Measurements from ENCODE around the gene VENTX. TPM values are rescaled to one million over a fixed set of nuclear protein-coding genes. Genes with fewer than 3 reads are reported as not detected.

Gene VENTX
- polyA plus RNA-seq, 1 donor (not counting 4 experiments of a cell fraction or from before 2014, with no cell fraction given), result not detected

GRCh38 chr10:133258818-133259601 is 21.4 kb downstream of the VENTX start:
- Histone ChIP-seq H3K9ac (ENCODE audit: control insufficient read depth, extremely low read depth, insufficient read depth, low read length) (peak overlapping the region; percentile 68), H3K79me2 (ENCODE audit: control insufficient read depth, insufficient read depth, low read length) (no peaks in the 10 kb centered on the region), H3K4me1 (ENCODE audit: control insufficient read depth, extremely low read depth, insufficient read depth, low read length) (peaks cover 52% of the 10 kb centered on the region), H3K9me3 (ENCODE audit: control insufficient read depth, low read depth, low read length) (no peaks in the 10 kb centered on the region), H3K9me1 (ENCODE audit: control insufficient read depth, extremely low read depth, insufficient read depth, low read length) (no peaks in the 10 kb centered on the region), H3K4me3 (ENCODE audit: control insufficient read depth in 2 of 3, extremely low read depth in 1 of 3, insufficient read depth in 2 of 3, low read depth in 1 of 3, low read length in 3 of 3) (no peak overlapping the region), H3K36me3 (ENCODE audit: control insufficient read depth in 2 of 2, extremely low read depth in 1 of 2, insufficient read depth in 2 of 2, low read length in 2 of 2) (peaks cover 2 to 15% of the 10 kb centered on the region in 2 experiments), H2AFZ (ENCODE audit: control insufficient read depth, low read length) (no peak overlapping the region), H3K27me3 (ENCODE audit: control insufficient read depth, extremely low read depth, insufficient read depth, low read length) (no peaks in the 10 kb centered on the region), H3K27ac (ENCODE audit: control insufficient read depth, insufficient read depth, low read length) (peak overlapping the region; percentile 71), H4K20me1 (ENCODE audit: control insufficient read depth, extremely low read depth, insufficient read depth, low read length) (peaks cover 4% of the 10 kb centered on the region), H3K4me2 (ENCODE audit: control insufficient read depth, extremely low read depth, insufficient read depth, low read depth, low read length) (peak overlapping the region; percentile 70)
- dilution Hi-C loops (cut with MboI; ENCODE audit: extremely low pct_ligation_motif_present, low sequenced_read_pairs), result no loop called here
- DNase-seq (ENCODE audit: low read depth, low spot score) (peak; percentile 97), FAIRE-seq (peak; percentile 100)
- TF ChIP-seq EZH2 (IDR thresholded peaks at IDR 0.05; ENCODE audit: low read length) (no peak), CTCF (optimal IDR thresholded peaks at IDR 0.05 in 1 of 3, IDR thresholded peaks at IDR 0.05 in 1 of 3, conservative IDR thresholded peaks at IDR 0.05 in 1 of 3; ENCODE audit: extremely low read depth in 1 of 3, insufficient read depth in 2 of 3, low read length in 3 of 3) (no peak)

GRCh38 chr10:133259602-133259989 is 21.9 kb downstream of the VENTX start:
- DNase-seq (ENCODE audit: low read depth, low spot score) (no peak), FAIRE-seq (no peak)
- peaks cover 57% of the 10 kb centered on the region for H3K4me1 ChIP-seq (ENCODE audit: control insufficient read depth, extremely low read depth, insufficient read depth, low read length)
- peak overlapping the region; percentile 68 for H3K9ac ChIP-seq (ENCODE audit: control insufficient read depth, extremely low read depth, insufficient read depth, low read length)
- no peaks in the 10 kb centered on the region for H3K79me2 ChIP-seq (ENCODE audit: control insufficient read depth, insufficient read depth, low read length)
- H3K36me3 ChIP-seq (ENCODE audit: control insufficient read depth in 2 of 2, extremely low read depth in 1 of 2, insufficient read depth in 2 of 2, low read length in 2 of 2), result peaks cover 7 to 20% of the 10 kb centered on the region in 2 experiments
- no peaks in the 10 kb centered on the region for H3K9me3 ChIP-seq (ENCODE audit: control insufficient read depth, low read depth, low read length)
- H4K20me1 ChIP-seq (ENCODE audit: control insufficient read depth, extremely low read depth, insufficient read depth, low read length), result peaks cover 4% of the 10 kb centered on the region
- H3K9me1 ChIP-seq (ENCODE audit: control insufficient read depth, extremely low read depth, insufficient read depth, low read length), result no peaks in the 10 kb centered on the region
- dilution Hi-C loops (cut with MboI; ENCODE audit: extremely low pct_ligation_motif_present, low sequenced_read_pairs), result no loop called here
- H3K4me3 ChIP-seq (ENCODE audit: control insufficient read depth in 2 of 3, extremely low read depth in 1 of 3, insufficient read depth in 2 of 3, low read depth in 1 of 3, low read length in 3 of 3), result no peak overlapping the region
- no peak overlapping the region for H2AFZ ChIP-seq (ENCODE audit: control insufficient read depth, low read length)
- H3K4me2 ChIP-seq (ENCODE audit: control insufficient read depth, extremely low read depth, insufficient read depth, low read depth, low read length), result peak overlapping the region; percentile 70
- TF ChIP-seq CTCF (optimal IDR thresholded peaks at IDR 0.05 in 1 of 3, IDR thresholded peaks at IDR 0.05 in 1 of 3, conservative IDR thresholded peaks at IDR 0.05 in 1 of 3; ENCODE audit: extremely low read depth in 1 of 3, insufficient read depth in 2 of 3, low read length in 3 of 3) (no peak), EZH2 (IDR thresholded peaks at IDR 0.05; ENCODE audit: low read length) (no peak)
- H3K27me3 ChIP-seq (ENCODE audit: control insufficient read depth, extremely low read depth, insufficient read depth, low read length), result no peaks in the 10 kb centered on the region
- H3K27ac ChIP-seq (ENCODE audit: control insufficient read depth, insufficient read depth, low read length), result peak overlapping the region; percentile 71
